B cell (primary cell): ENCODE data around the gene PLEKHO1. TPM values are rescaled to one million over a fixed set of nuclear protein-coding genes. Genes with fewer than 3 reads are reported as not detected.

Experiments used
- ATAC-seq: fragments of 200-7000 bp; cut with Tn5 transposase; one replicate; pipeline ENCODE4 v1.10.0; 2021; ENCODE audit warnings: low read depth, mild to moderate bottlenecking, moderate number of reproducible peaks, moderate library complexity
- CTCF ChIA-PET: fragments of 350-600 bp; sonication (Branson Sonifier 250); formaldehyde crosslinking; loops from one replicate; lab custom pipeline; 2021; ENCODE audit warnings: antibody characterized with exemption, inconsistent platforms; lab: Charles Lee
- POLR2A ChIA-PET: fragments of 350-600 bp; sonication (Branson Sonifier 250); formaldehyde crosslinking; loops from one replicate; lab custom pipeline; 2021; ENCODE audit warnings: antibody characterized with exemption; lab: Charles Lee
- DNase-seq: peaks from one replicate; pipeline ENCODE4 v3.0.0; 2013
- H2AFZ ChIP-seq: 2 replicates; pipeline ENCODE4 v1.6.1; 2012; ENCODE audit warnings: mild to moderate bottlenecking, low read depth, low read length; ENCODE audit not compliant: insufficient read depth, poor library complexity, severe bottlenecking
- H3K27ac ChIP-seq, 2 donors: 1 replicate in 1 of 2; 2 replicates in 1 of 2; pipeline ENCODE4 v1.5.1; 2012 to 2013; ENCODE audit warnings: low read length in 2 of 2, mild to moderate bottlenecking in 2 of 2, moderate library complexity in 1 of 2
- H3K27me3 ChIP-seq, 4 experiments: fragments of 200-600 bp in 1 of 4; sonication (generic) in 1 of 4; replicated peaks in 1 of 4; 1 replicate in 2 of 4; 2 replicates in 2 of 4; pipeline versions ENCODE4 v1.6.1 to v1.7.0; 2013 to 2016; ENCODE audit warnings: low read length in 3 of 4, mild to moderate bottlenecking in 2 of 4, mixed read lengths in 1 of 4, moderate library complexity in 1 of 4; ENCODE audit not compliant: insufficient read depth in 4 of 4, control insufficient read depth in 3 of 4; ENCODE audit errors: control extremely low read depth in 1 of 4
- H3K36me3 ChIP-seq, 2 experiments: replicated peaks in 1 of 2; 1 replicate in 1 of 2; 2 replicates in 1 of 2; pipeline versions ENCODE4 v1.6.1 to v1.7.1; 2013; ENCODE audit warnings: low read length in 1 of 2; ENCODE audit not compliant: insufficient read depth in 2 of 2, control insufficient read depth in 1 of 2; ENCODE audit errors: control extremely low read depth in 1 of 2, extremely low read depth in 1 of 2
- H3K4me1 ChIP-seq, 2 donors: fragments of 200-600 bp in 1 of 2; sonication (generic) in 1 of 2; 1 replicate in 1 of 2; 2 replicates in 1 of 2; pipeline versions ENCODE4 v1.5.1 to v1.6.1; 2013 to 2017; ENCODE audit warnings: low read length in 2 of 2; ENCODE audit not compliant: control insufficient read depth in 2 of 2, insufficient read depth in 2 of 2
- H3K4me2 ChIP-seq: replicated peaks from 2 replicates; pipeline ENCODE3; 2012; ENCODE audit warnings: mild to moderate bottlenecking, low read depth, low read length; ENCODE audit not compliant: poor library complexity, severe bottlenecking
- H3K4me3 ChIP-seq, 5 experiments: fragments of 200-600 bp in 1 of 5; sonication (generic) in 1 of 5; 1 replicate in 3 of 5; 2 replicates in 2 of 5; pipeline versions ENCODE4 v1.5.1 to v1.7.0; 2011 to 2016; ENCODE audit warnings: low read length in 4 of 5, mild to moderate bottlenecking in 4 of 5, low read depth in 2 of 5, control low read depth in 1 of 5, moderate library complexity in 1 of 5; ENCODE audit not compliant: insufficient read depth in 1 of 5; ENCODE audit errors: control extremely low read depth in 1 of 5, extremely low read depth in 1 of 5
- H3K79me2 ChIP-seq: fragments of 200-600 bp; sonication (generic); one replicate; pipeline ENCODE4 v1.6.0; 2016; ENCODE audit warnings: low read length; ENCODE audit not compliant: control insufficient read depth, insufficient read depth
- H3K9ac ChIP-seq: fragments of 200-600 bp; sonication (generic); 2 replicates; pipeline ENCODE4 v1.6.1; 2017; ENCODE audit warnings: mild to moderate bottlenecking, low read length, moderate library complexity
- H3K9me3 ChIP-seq, 3 donors: one replicate each; pipeline versions ENCODE4 v1.6.1 to v1.7.1; 2013; ENCODE audit warnings: low read length in 2 of 3; ENCODE audit not compliant: control insufficient read depth in 2 of 3, insufficient read depth in 1 of 3; ENCODE audit errors: control extremely low read depth in 1 of 3
- H4K20me1 ChIP-seq: 2 replicates; pipeline ENCODE4 v1.6.0; 2012; ENCODE audit warnings: mild to moderate bottlenecking, low read length; ENCODE audit not compliant: insufficient read depth, control insufficient read depth, poor library complexity, severe bottlenecking
- H3K27ac Mint-ChIP-seq: one replicate; pipeline ENCODE4 v1.8.0; 2021; ENCODE audit warnings: mixed read lengths
- H3K27me3 Mint-ChIP-seq: one replicate; pipeline ENCODE4 v1.8.0; 2021; ENCODE audit warnings: mixed read lengths
- H3K4me1 Mint-ChIP-seq: one replicate; pipeline ENCODE4 v1.8.0; 2021; ENCODE audit warnings: mixed read lengths
- H3K4me3 Mint-ChIP-seq: one replicate; pipeline ENCODE4 v1.8.0; 2021; ENCODE audit warnings: mixed read lengths
- H3K9me3 Mint-ChIP-seq: one replicate; pipeline ENCODE4 v1.8.0; 2022; ENCODE audit warnings: mixed read lengths; ENCODE audit not compliant: insufficient read depth
- CTCF ChIP-seq: fragments of 200-600 bp; IDR thresholded peaks from one replicate; pipeline ENCODE4 v1.8.0; 2022; ENCODE audit warnings: antibody characterized with exemption, mild to moderate bottlenecking
- EZH2 ChIP-seq: IDR thresholded peaks from 2 replicates; pipeline ENCODE4 v1.6.1; 2012; ENCODE audit warnings: borderline replicate concordance, low read depth, mild to moderate bottlenecking, moderate library complexity, low read length; ENCODE audit not compliant: insufficient read depth, poor library complexity, severe bottlenecking
- WGBS: methylation state at CpG from one replicate; pipeline ENCODE4 v1.1.5; 2013; ENCODE audit warnings: missing lambda C conversion rate; ENCODE audit not compliant: insufficient coverage; 5-methylcytosine and 5-hydroxymethylcytosine counted together
- intact Hi-C: fragments of 100-400 bp; cut with micrococcal nuclease; formaldehyde crosslinking; loops from one replicate; pipeline ENCODE4 v1.10.0; 2022
- polyA plus RNA-seq: library from polyadenylated mRNA; depleted of rRNA; stranded (reverse); fragments of >200 nt; gene quantifications from 2 replicates; pipeline ENCODE4 v1.2.3, GENCODE V29; 2012
- total RNA-seq, 2 donors: library from RNA; stranded (reverse); fragments of 120-200 nt in 1 of 2; gene quantifications; 1 replicate in 1 of 2; 2 replicates in 1 of 2; pipeline versions ENCODE4 v1.2.3 to v1.2.4, GENCODE V29; 2013 to 2022

Gene PLEKHO1
- total and polyA plus RNA-seq, 2 donors (not counting 1 experiment from before 2014, with no cell fraction given), result 129 to 186 TPM

- no peak overlapping the region for H3K4me3 ChIP-seq
- POLR2A ChIA-PET, result no interaction called here
- no peak overlapping the region for H3K4me3 Mint-ChIP-seq
These were observed 11.7 kb upstream of the PLEKHO1 start for GRCh38 chr1:150138044-150138443.

DNA sequence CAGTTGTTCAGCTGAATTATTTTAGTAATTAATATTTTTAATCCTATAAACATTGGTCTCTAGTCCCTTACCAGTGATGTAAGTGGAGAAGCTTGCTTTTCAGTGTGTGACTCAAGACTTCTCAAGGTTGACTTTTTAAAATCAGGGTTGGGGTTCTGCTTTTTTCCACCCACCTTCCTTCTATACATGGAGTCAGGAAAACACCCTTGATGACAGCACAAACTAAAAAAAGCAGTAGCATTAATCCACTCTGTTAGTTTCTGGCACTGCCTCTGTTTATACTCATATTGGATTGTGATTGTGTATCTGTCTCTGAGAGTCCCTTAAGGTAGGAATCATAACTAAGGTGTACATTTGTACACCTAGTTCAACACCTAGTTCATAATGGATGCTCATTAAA lies 8.3 kb upstream of the PLEKHO1 start:
- Histone ChIP-seq H2AFZ (no peak overlapping the region), H3K36me3 (peaks cover 0 to 2% of the 10 kb centered on the region in 2 experiments), H4K20me1 (no peaks in the 10 kb centered on the region), H3K4me2 (no peak overlapping the region), H3K27ac (no peak overlapping the region), H3K9me3 (no peaks in the 10 kb centered on the region), H3K27me3 (no peaks in the 10 kb centered on the region), H3K4me1 (peaks cover 7 to 10% of the 10 kb centered on the region in 2 donors), H3K9ac (no peak overlapping the region), H3K4me3 (no peak overlapping the region), H3K79me2 (no peaks in the 10 kb centered on the region)
- TF ChIP-seq CTCF, result no peak
- no peak for TF ChIP-seq EZH2
- DNase-seq (no peak), ATAC-seq (no peak)
- Mint-ChIP-seq H3K9me3 (no peaks in the 10 kb centered on the region), H3K27me3 (no peaks in the 10 kb centered on the region), H3K4me1 (peaks cover 18% of the 10 kb centered on the region), H3K27ac (no peak overlapping the region), H3K4me3 (no peak overlapping the region)
- intact Hi-C loops, result no loop called here
- CTCF ChIA-PET, result interaction anchor here (0.8 to 3.3 kb wide), 6 partner anchors 18 to 179 kb away, joined by 3 to 16 read pairs (median 5); no protein-coding TSS in a partner anchor
- POLR2A ChIA-PET, result no interaction called here

More at GRCh38 chr1:150138044-150138443, 11.7 kb upstream of the PLEKHO1 start:
- no peaks in the 10 kb centered on the region for H3K79me2 ChIP-seq
- TF ChIP-seq EZH2 (no peak), CTCF (no peak)
- Mint-ChIP-seq H3K9me3 (no peaks in the 10 kb centered on the region), H3K27me3 (no peaks in the 10 kb centered on the region), H3K27ac (no peak overlapping the region), H3K4me1 (peaks cover 4% of the 10 kb centered on the region)
- no peak for DNase-seq
- no peak overlapping the region for H2AFZ ChIP-seq
- intact Hi-C loops, result no loop called here
- no peak overlapping the region for H3K27ac ChIP-seq
- H3K36me3 ChIP-seq, result peaks cover 0 to 2% of the 10 kb centered on the region in 2 experiments
- H3K27me3 ChIP-seq, result no peaks in the 10 kb centered on the region
- peaks cover 0 to 2% (median 0%) of the 10 kb centered on the region in 3 donors for H3K9me3 ChIP-seq
- CTCF ChIA-PET, result no interaction called here
- H4K20me1 ChIP-seq, result no peaks in the 10 kb centered on the region
- no peak overlapping the region for H3K4me2 ChIP-seq
- 93% methylated on average over 3 of the region's 5 CpGs for WGBS
- ATAC-seq, result no peak
- H3K9ac ChIP-seq, result no peak overlapping the region
- no peaks in the 10 kb centered on the region for H3K4me1 ChIP-seq
